SK-N-MC (cell line): ENCODE data around the gene DHFR2.

Experiments used
- EZH2 ChIP-seq: fragments of 200-600 bp; sonication (generic); IDR thresholded peaks from one replicate; pipeline ENCODE4 v1.6.1; 2017; ENCODE audit warnings: antibody characterized with exemption
- FOXP2 ChIP-seq: optimal IDR thresholded peaks from 2 replicates; pipeline ENCODE3; 2011; ENCODE audit warnings: mild to moderate bottlenecking, moderate library complexity; ENCODE audit not compliant: insufficient read depth; ENCODE audit errors: extremely low read length, control extremely low read depth
- POLR2AphosphoS5 ChIP-seq: IDR thresholded peaks from 2 replicates; pipeline ENCODE4 v1.6.1; 2012; ENCODE audit warnings: mild to moderate bottlenecking, low read depth, low read length, borderline replicate concordance

DNA sequence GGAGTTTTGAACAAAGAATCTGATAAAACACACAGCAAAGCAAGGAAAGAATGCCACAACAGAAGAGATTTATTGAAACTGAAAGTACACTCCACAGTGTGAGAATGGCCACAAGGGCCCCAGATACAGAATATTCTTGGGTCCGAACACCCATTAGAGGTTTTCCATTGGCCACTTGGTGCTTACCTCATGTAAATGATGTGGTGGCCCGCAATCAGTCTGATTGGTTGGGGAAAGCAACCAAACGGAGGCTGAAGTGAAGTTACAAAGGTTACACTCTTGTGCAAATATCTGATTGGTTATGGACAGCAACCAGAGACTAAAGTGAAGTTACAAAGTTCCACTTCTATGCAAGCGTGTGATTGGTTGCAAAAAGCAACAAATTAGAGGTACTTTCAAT lies 20.5 kb upstream of the DHFR2 start:
- no peak for TF ChIP-seq POLR2AphosphoS5
- no peak for TF ChIP-seq EZH2
- TF ChIP-seq FOXP2, result no peak
